GM13976 (cell line): ENCODE results near the gene RNF186.

Experiments used
- DNase-seq: peaks from one replicate; pipeline ENCODE4 v3.0.0; 2012; ENCODE audit warnings: low spot score
- in situ Hi-C: fragments of 300-500 bp; cut with MboI; formaldehyde crosslinking; loops from one replicate; pipeline ENCODE4 v1.12.0; 2022; ENCODE audit warnings: low sequenced_read_pairs, mixed read lengths, inconsistent platforms; ENCODE audit not compliant: unreplicated experiment
- TF ChIP-seq, protein P1 (sequence below): IDR thresholded peaks from 2 replicates; pipeline ENCODE4 v1.5.1; 2012; ENCODE audit warnings: borderline replicate concordance, mild to moderate bottlenecking; ENCODE audit not compliant: insufficient read depth; ENCODE audit errors: extremely low read depth, missing control alignments, control extremely low read depth

RNF186 gene

GRCh38 chr1:19785660-19786059 lies 29.4 kb downstream of the RNF186 start:
- DNase-seq: no peak
- TF ChIP-seq, protein P1, sequence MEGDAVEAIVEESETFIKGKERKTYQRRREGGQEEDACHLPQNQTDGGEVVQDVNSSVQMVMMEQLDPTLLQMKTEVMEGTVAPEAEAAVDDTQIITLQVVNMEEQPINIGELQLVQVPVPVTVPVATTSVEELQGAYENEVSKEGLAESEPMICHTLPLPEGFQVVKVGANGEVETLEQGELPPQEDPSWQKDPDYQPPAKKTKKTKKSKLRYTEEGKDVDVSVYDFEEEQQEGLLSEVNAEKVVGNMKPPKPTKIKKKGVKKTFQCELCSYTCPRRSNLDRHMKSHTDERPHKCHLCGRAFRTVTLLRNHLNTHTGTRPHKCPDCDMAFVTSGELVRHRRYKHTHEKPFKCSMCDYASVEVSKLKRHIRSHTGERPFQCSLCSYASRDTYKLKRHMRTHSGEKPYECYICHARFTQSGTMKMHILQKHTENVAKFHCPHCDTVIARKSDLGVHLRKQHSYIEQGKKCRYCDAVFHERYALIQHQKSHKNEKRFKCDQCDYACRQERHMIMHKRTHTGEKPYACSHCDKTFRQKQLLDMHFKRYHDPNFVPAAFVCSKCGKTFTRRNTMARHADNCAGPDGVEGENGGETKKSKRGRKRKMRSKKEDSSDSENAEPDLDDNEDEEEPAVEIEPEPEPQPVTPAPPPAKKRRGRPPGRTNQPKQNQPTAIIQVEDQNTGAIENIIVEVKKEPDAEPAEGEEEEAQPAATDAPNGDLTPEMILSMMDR: no peak
- in situ Hi-C loops: no loop called here

DNA sequence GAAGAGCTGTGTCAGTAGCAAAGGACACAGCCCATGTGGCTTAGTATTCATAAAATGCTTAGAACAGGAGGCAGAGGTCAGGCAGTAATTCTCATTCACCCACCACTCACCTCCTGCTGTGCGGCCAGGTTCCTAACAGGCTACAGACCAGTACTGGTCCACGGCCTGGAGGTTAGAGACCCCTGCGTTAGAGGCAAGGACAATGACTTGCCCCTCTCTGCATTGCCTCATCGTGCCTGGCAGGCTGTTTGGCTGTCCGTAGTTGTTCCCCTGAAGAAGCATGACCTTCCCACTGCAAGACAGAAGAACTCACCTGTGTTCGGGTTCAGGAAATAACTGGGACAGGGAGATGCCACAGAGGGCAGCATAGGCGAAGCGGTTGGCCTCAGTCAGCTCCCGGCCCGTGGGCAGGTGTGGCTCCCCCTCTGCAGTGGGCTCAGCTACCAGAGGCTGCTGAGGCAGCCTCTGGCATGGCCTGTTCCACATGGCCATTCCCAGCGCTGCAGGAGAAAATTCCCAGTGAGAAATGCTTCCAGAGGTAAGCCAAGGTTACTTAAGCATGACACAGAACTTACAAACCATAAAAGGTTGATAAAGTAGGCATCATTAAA lies 34.7 kb downstream of the RNF186 start:
- in situ Hi-C loops: no loop called here
- TF ChIP-seq, protein P1: no peak
- DNase-seq: no peak

GRCh38 chr1:19776933-19777332 lies 38.1 kb downstream of the RNF186 start:
- in situ Hi-C loops: no loop called here

DNA sequence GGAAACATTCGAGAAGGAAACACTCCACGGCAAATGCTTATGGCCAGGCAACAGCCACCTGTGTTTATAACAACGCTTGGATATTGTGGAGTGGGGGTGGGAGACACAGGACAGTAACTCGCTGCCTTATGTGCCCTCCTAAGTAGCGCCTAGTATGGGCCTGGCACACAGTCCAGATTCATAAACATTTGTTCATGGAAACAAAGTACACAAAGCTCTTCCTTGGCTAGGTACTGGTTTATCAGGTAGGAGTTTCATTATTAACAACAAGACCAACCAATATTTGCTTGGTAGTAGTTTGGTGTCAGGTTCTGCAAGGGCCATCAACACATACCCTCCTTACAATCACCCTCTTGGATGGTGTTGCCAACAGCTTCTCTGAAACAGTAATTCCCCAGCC lies 38.8 kb downstream of the RNF186 start:
- no peak for DNase-seq
- TF ChIP-seq, protein P1: no peak
- in situ Hi-C loops: no loop called here

More at GRCh38 chr1:19776933-19777332, 38.1 kb downstream of the RNF186 start:
- DNase-seq: no peak
- TF ChIP-seq, protein P1: no peak

GRCh38 chr1:19775831-19776230 lies 39.3 kb downstream of the RNF186 start:
- in situ Hi-C loops: no loop called here
- DNase-seq: no peak
- TF ChIP-seq, protein P1: no peak

DNA sequence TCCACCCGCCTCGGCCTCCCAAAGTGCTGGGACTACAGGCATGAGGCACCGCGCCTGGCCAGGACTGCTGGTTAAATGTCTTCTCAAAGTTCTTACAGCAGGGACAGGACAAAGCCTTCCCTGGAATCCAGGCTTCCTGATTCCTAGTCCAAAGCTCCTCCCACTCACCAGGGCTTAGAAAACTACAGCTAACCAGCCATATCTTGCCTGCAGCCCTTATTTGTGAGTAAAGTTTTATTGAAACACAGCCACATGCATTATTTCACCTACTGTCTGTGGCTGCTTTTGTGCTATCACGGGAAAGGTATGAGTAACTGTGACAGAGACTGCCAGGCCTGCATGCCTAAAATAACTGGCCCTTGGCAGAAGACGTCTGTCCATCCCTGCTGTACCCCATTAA lies 39.8 kb downstream of the RNF186 start:
- DNase-seq: no peak
- in situ Hi-C loops: no loop called here
- TF ChIP-seq, protein P1: no peak

DNA sequence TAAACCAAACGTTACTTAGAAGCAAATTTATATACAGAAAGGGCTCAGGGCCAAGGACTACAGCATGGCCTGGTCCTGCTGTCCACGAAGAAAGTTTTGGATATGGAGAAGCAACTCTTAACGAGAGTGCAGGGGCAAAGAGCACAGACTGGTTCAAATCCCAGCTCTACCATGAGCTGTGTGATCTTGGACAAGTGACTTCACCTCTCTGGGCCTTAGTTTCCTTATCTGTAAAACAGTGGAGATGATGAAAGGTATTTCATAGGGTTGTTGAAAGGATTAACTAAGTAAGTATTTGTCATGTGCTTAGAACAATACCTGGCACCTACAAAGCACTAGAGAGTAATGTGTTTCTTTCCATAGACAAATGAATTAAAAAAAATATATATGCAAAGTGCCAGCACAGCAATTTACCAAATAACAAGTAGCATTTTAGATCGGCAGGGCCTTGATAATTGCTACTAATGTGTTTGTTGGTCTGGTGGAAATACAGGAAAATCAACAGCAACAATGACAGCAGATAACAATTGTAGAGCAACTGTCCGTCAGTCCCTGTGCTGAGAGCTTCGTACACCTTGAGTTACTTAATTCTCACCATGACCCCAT lies 40.8 kb downstream of the RNF186 start:
- in situ Hi-C loops: no loop called here
- TF ChIP-seq, protein P1: no peak

More for the DNA sequence above, 40.8 kb downstream of the RNF186 start:
- no peak for DNase-seq
